Endothelial cell of umbilical vein (primary cell): Measurements from ENCODE around the gene CASR. TPM values are rescaled to one million over a fixed set of nuclear protein-coding genes. Genes with fewer than 3 reads are reported as not detected.
"Not testable (repeated sequence)": the region's sequence is repeated elsewhere in the genome, so short reads cannot be mapped to it uniquely, and the experiment has no call there.

ENCODE experiments used
- BruUV-seq: library from RNA; stranded (reverse); fragments of 400-500 nt; replicated peaks from 2 replicates; lab custom pipeline; 2021; lab: Mats Ljungman, UMichigan
- CTCF ChIA-PET: fragments of 300-600, 350-600 bp; sonication (Branson Sonifier 250); formaldehyde crosslinking; loops from one replicate; lab custom pipeline; 2021; ENCODE audit warnings: antibody characterized with exemption, inconsistent platforms; lab: Charles Lee
- POLR2A ChIA-PET: fragments of 300-600, 350-600 bp; sonication (Branson Sonifier 250); formaldehyde crosslinking; loops from one replicate; lab custom pipeline; 2021; ENCODE audit warnings: antibody characterized with exemption, inconsistent platforms; lab: Charles Lee
- DNase-seq: peaks from one replicate; pipeline ENCODE4 v3.0.0-alpha.2; 2011; ENCODE audit warnings: low read depth, low spot score
- FAIRE-seq: peaks from 2 replicates; lab custom pipeline; 2011; peaks lifted over from hg19 to GRCh38; lab: Jason Lieb, UNC
- H2AFZ ChIP-seq: 2 replicates; pipeline ENCODE4 v1.6.0; 2012; ENCODE audit warnings: low read depth, low read length, control low read depth, inconsistent platforms
- H3K27ac ChIP-seq: 2 replicates; pipeline ENCODE4 v1.5.1; 2011; ENCODE audit warnings: low read depth, mild to moderate bottlenecking, control low read depth, low read length, moderate library complexity; ENCODE audit not compliant: insufficient read depth
- H3K27me3 ChIP-seq, 2 experiments: 2 replicates each; pipeline versions ENCODE4 v1.6.0 to v1.6.1; 2011; ENCODE audit warnings: low read length in 2 of 2, mixed read lengths in 1 of 2; ENCODE audit not compliant: control insufficient read depth in 2 of 2, insufficient read depth in 2 of 2
- H3K36me3 ChIP-seq, 2 experiments: 2 replicates in 1 of 2; 3 replicates in 1 of 2; pipeline ENCODE4 v1.5.1; 2011; ENCODE audit warnings: low read length in 2 of 2, mild to moderate bottlenecking in 1 of 2, moderate library complexity in 1 of 2; ENCODE audit not compliant: control insufficient read depth in 2 of 2, insufficient read depth in 2 of 2; ENCODE audit errors: extremely low read depth in 1 of 2
- H3K4me1 ChIP-seq: 3 replicates; pipeline ENCODE4 v1.5.1; 2011; ENCODE audit warnings: mild to moderate bottlenecking, low read length; ENCODE audit not compliant: control insufficient read depth, insufficient read depth; ENCODE audit errors: extremely low read depth
- H3K4me2 ChIP-seq: 2 replicates; pipeline ENCODE4 v1.6.1; 2011; ENCODE audit warnings: low read length, control low read depth, mixed read lengths; ENCODE audit not compliant: insufficient read depth
- H3K4me3 ChIP-seq, 3 experiments: fragments of 200-600 bp in 1 of 3; sonication (generic), shearing (Covaris generic) in 1 of 3; replicated peaks in 1 of 3; 2 replicates each; pipeline ENCODE4 v1.5.1; 2011 to 2016; ENCODE audit warnings: control low read depth in 3 of 3, low read length in 3 of 3, mild to moderate bottlenecking in 2 of 3, inconsistent platforms in 1 of 3, low read depth in 1 of 3, moderate library complexity in 1 of 3; ENCODE audit not compliant: insufficient read depth in 1 of 3
- H3K79me2 ChIP-seq: 2 replicates; pipeline ENCODE4 v1.6.0; 2012; ENCODE audit warnings: low read length, inconsistent platforms; ENCODE audit not compliant: control insufficient read depth, insufficient read depth
- H3K9ac ChIP-seq: replicated peaks from 2 replicates; pipeline ENCODE3; 2011; ENCODE audit warnings: low read length, control low read depth; ENCODE audit not compliant: insufficient read depth; ENCODE audit errors: extremely low read depth
- H3K9me1 ChIP-seq: replicated peaks from 3 replicates; pipeline ENCODE4 v1.6.0; 2011; ENCODE audit warnings: mild to moderate bottlenecking, low read length; ENCODE audit not compliant: control insufficient read depth, insufficient read depth; ENCODE audit errors: extremely low read depth
- H3K9me3 ChIP-seq: replicated peaks from 2 replicates; pipeline ENCODE4 v1.5.1; 2012; ENCODE audit warnings: low read length, inconsistent platforms; ENCODE audit not compliant: control insufficient read depth, insufficient read depth
- H4K20me1 ChIP-seq: replicated peaks from 2 replicates; pipeline ENCODE3; 2011; ENCODE audit warnings: mild to moderate bottlenecking, low read length; ENCODE audit not compliant: control insufficient read depth, insufficient read depth; ENCODE audit errors: extremely low read depth
- CTCF ChIP-seq, 2 donors: IDR thresholded peaks; 1 replicate in 1 of 2; 2 replicates in 1 of 2; pipeline ENCODE4 v1.5.1; 2011; ENCODE audit warnings: low read length in 2 of 2, mild to moderate bottlenecking in 2 of 2, moderate library complexity in 2 of 2, control low read depth in 1 of 2, inconsistent platforms in 1 of 2, low read depth in 1 of 2; ENCODE audit not compliant: insufficient read depth in 1 of 2; ENCODE audit errors: extremely low read depth in 1 of 2
- EZH2 ChIP-seq: IDR thresholded peaks from 2 replicates; pipeline ENCODE4 v1.6.1; 2012; ENCODE audit warnings: borderline replicate concordance, low read depth, mild to moderate bottlenecking, moderate library complexity, low read length, inconsistent platforms; ENCODE audit not compliant: severe bottlenecking
- FOS ChIP-seq: IDR thresholded peaks from 2 replicates; pipeline ENCODE4 v1.6.1; 2011; ENCODE audit warnings: mild to moderate bottlenecking, low read length, moderate library complexity, borderline replicate concordance; ENCODE audit not compliant: insufficient read depth
- GATA2 ChIP-seq: IDR thresholded peaks from 2 replicates; pipeline ENCODE4 v1.7.0; 2011; ENCODE audit warnings: low read depth, mild to moderate bottlenecking, moderate library complexity, mixed read lengths, low read length; ENCODE audit not compliant: insufficient read length, insufficient read depth
- JUN ChIP-seq: IDR thresholded peaks from 2 replicates; pipeline ENCODE4 v1.6.1; 2011; ENCODE audit warnings: borderline replicate concordance, low read depth; ENCODE audit not compliant: insufficient read length, insufficient read depth
- MAX ChIP-seq: IDR thresholded peaks from 2 replicates; pipeline ENCODE4 v1.6.1; 2011; ENCODE audit not compliant: insufficient read depth, insufficient read length
- MYC ChIP-seq: IDR thresholded peaks from one replicate; pipeline ENCODE4 v1.6.1; 2011; ENCODE audit warnings: mild to moderate bottlenecking, low read depth, low read length
- POLR2A ChIP-seq: IDR thresholded peaks from 2 replicates; pipeline ENCODE4 v1.6.1; 2012; ENCODE audit warnings: low read depth, mild to moderate bottlenecking, control low read depth, low read length
- POLR2AphosphoS5 ChIP-seq: IDR thresholded peaks from 2 replicates; pipeline ENCODE4 v1.6.1; 2012; ENCODE audit warnings: low read depth, mild to moderate bottlenecking, control low read depth, low read length, moderate library complexity; ENCODE audit not compliant: insufficient read depth
- dilution Hi-C: fragments of 300-500 bp; cut with MboI; formaldehyde crosslinking; loops from one replicate; pipeline ENCODE4 v1.15.0; 2019; ENCODE audit warnings: low sequenced_read_pairs; ENCODE audit not compliant: extremely low pct_ligation_motif_present
- intact Hi-C: fragments of 100-400 bp; cut with micrococcal nuclease; formaldehyde crosslinking; loops from one replicate; pipeline ENCODE4 v1.10.0; 2022
- polyA plus RNA-seq, 4 experiments: library from polyadenylated mRNA; depleted of rRNA in 3 of 4; stranded (reverse) in 3 of 4; unstranded in 1 of 4; fragments of >200 nt; gene quantifications; 2 replicates each; pipeline versions ENCODE4 v1.2.1 to v1.2.3, GENCODE V29; 2011 to 2012; ENCODE audit warnings: missing spikeins in 1 of 4
- total RNA-seq: library from RNA; stranded (reverse); gene quantifications from 2 replicates; pipeline ENCODE4 v1.2.3, GENCODE V29; 2021

Gene CASR
- total and polyA plus RNA-seq, 2 donors (not counting 3 experiments of a cell fraction or from before 2014, with no cell fraction given), result not detected

GRCh38 chr3:122200661-122201060 is 17.2 kb downstream of the CASR start:
- Histone ChIP-seq H2AFZ (no peak overlapping the region), H3K4me2 (no peak overlapping the region), H4K20me1 (no peaks in the 10 kb centered on the region), H3K27me3 (peaks cover 0 to 2% of the 10 kb centered on the region in 2 experiments), H3K9ac (no peak overlapping the region), H3K4me1 (no peaks in the 10 kb centered on the region), H3K27ac (no peak overlapping the region), H3K79me2 (no peaks in the 10 kb centered on the region), H3K9me3 (no peaks in the 10 kb centered on the region), H3K9me1 (no peaks in the 10 kb centered on the region), H3K36me3 (no peaks in the 10 kb centered on the region), H3K4me3 (no peak overlapping the region)
- ChIA-PET POLR2A (no interaction called here), CTCF (no interaction called here)
- DNase-seq (no peak), FAIRE-seq (no peak)
- intact Hi-C loops, result no loop called here
- dilution Hi-C loops, result no loop called here
- no peak for TF ChIP-seq POLR2A
- no peak for TF ChIP-seq EZH2
- no peak for TF ChIP-seq FOS
- TF ChIP-seq CTCF (IDR thresholded peaks at IDR 0.05; ENCODE audit: extremely low read depth in 1 of 2, insufficient read depth in 1 of 2, low read depth in 1 of 2, low read length in 2 of 2), result no peak
- TF ChIP-seq GATA2, result no peak
- TF ChIP-seq MAX, result no peak
- TF ChIP-seq JUN, result no peak
- no peak for TF ChIP-seq POLR2AphosphoS5
- TF ChIP-seq MYC, result no peak
- no TSS peak for BruUV-seq

- not testable (repeated sequence) for BruUV-seq, H3K4me2 ChIP-seq
Measured at GRCh38 chr3:122201476-122201875, 18.0 kb downstream of the CASR start.

More at GRCh38 chr3:122201476-122201875, 18.0 kb downstream of the CASR start:
- H3K4me1 ChIP-seq, H3K27ac ChIP-seq, POLR2A ChIA-PET, FAIRE-seq, DNase-seq, H4K20me1 ChIP-seq, H3K9me3 ChIP-seq, H3K4me3 ChIP-seq, H3K36me3 ChIP-seq, intact Hi-C loops, dilution Hi-C loops, H3K9ac ChIP-seq, H2AFZ ChIP-seq, CTCF ChIA-PET, H3K79me2 ChIP-seq, H3K27me3 ChIP-seq, H3K9me1 ChIP-seq: not testable (repeated sequence)
